ENCODE measurements around the gene SLAIN1. TPM values are rescaled to one million over a fixed set of nuclear protein-coding genes. Genes with fewer than 3 reads are reported as not detected.

SLAIN1 gene
- total RNA-seq, 4 donors from 2014 or later, result 4.8 to 10.4 (median 6.0) TPM

- Histone ChIP-seq H3K9me3 (no peaks in the 10 kb centered on the region), H3K27ac (no peak overlapping the region), H3K4me3 (peak overlapping the region; percentile 88), H3K4me1 (peaks cover 20% of the 10 kb centered on the region), H3K36me3 (no peaks in the 10 kb centered on the region), H3K27me3 (no peaks in the 10 kb centered on the region)
- 0% methylated on average over 4 of the region's 4 CpGs for WGBS
- DNase-seq (ENCODE audit: low spot score in 2 of 2), result no peak
- TF ChIP-seq POLR2AphosphoS5 (IDR thresholded peaks at IDR 0.05) (no peak), POLR2A (IDR thresholded peaks at IDR 0.05) (no peak), EP300 (IDR thresholded peaks at IDR 0.05) (no peak)
- TF ChIP-seq, protein P1, sequence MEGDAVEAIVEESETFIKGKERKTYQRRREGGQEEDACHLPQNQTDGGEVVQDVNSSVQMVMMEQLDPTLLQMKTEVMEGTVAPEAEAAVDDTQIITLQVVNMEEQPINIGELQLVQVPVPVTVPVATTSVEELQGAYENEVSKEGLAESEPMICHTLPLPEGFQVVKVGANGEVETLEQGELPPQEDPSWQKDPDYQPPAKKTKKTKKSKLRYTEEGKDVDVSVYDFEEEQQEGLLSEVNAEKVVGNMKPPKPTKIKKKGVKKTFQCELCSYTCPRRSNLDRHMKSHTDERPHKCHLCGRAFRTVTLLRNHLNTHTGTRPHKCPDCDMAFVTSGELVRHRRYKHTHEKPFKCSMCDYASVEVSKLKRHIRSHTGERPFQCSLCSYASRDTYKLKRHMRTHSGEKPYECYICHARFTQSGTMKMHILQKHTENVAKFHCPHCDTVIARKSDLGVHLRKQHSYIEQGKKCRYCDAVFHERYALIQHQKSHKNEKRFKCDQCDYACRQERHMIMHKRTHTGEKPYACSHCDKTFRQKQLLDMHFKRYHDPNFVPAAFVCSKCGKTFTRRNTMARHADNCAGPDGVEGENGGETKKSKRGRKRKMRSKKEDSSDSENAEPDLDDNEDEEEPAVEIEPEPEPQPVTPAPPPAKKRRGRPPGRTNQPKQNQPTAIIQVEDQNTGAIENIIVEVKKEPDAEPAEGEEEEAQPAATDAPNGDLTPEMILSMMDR (IDR thresholded peaks at IDR 0.05), result no peak
Observed at GRCh38 chr13:77699059-77699680, 1.7 kb downstream of the SLAIN1 start.

DNA sequence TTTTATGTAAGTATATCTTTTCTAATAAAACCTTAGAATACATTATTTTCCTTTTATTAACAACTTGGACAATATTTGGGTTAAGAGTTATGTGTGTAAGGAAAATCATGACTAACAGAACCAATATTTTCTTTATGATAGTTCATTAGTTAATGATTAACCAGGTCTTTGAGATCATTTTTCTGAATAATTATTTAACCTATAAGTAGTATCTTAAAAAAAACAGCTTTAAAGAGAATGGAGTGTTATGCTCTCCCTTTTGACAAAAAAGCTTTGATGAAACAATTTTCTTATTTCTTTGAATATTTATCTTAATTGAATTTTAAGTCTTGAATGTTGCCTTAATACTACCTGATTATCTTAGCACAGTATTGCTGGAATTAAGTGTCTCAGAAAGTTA, 3.8 kb downstream of the SLAIN1 start:
- Histone ChIP-seq H3K4me3 (no peak overlapping the region), H3K27me3 (no peaks in the 10 kb centered on the region), H3K36me3 (no peaks in the 10 kb centered on the region), H3K9me3 (no peaks in the 10 kb centered on the region), H3K4me1 (peaks cover 20% of the 10 kb centered on the region), H3K27ac (no peak overlapping the region)
- DNase-seq (ENCODE audit: low spot score in 2 of 2), result no peak
- TF ChIP-seq POLR2A (IDR thresholded peaks at IDR 0.05), result no peak
- TF ChIP-seq, protein P1 (IDR thresholded peaks at IDR 0.05), result no peak
- no peak for TF ChIP-seq EP300 (IDR thresholded peaks at IDR 0.05)
- no peak for TF ChIP-seq POLR2AphosphoS5 (IDR thresholded peaks at IDR 0.05)

DNA sequence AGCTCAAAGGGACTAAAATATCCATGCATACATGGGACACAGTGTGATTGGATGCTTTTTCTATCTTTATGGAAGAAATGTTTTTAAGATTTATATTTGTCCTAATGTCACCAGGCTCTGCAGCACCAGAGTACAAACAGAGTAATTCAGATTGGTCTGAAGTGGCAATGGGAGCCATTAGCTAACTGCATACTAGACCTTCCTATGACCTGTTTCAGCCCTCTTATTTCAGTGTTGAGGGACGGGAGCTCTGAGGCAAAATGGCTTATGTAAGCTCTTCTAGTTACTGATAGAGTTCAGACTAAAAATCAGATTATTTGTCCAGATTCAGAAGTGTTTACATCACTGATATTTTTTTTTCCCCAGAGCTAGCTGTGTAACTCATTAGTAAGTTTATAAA, 4.9 kb downstream of the SLAIN1 start:
- no peak overlapping the region for H3K4me3 ChIP-seq
- no peak overlapping the region for H3K27ac ChIP-seq
- DNase-seq (ENCODE audit: low spot score in 2 of 2), result no peak
- 75% methylated on average over 1 of the region's 1 CpG for WGBS
- H3K4me1 ChIP-seq, result peaks cover 11% of the 10 kb centered on the region
- TF ChIP-seq POLR2A (IDR thresholded peaks at IDR 0.05), result no peak
- TF ChIP-seq POLR2AphosphoS5 (IDR thresholded peaks at IDR 0.05), result no peak
- TF ChIP-seq, protein P1 (IDR thresholded peaks at IDR 0.05), result no peak
- TF ChIP-seq EP300 (IDR thresholded peaks at IDR 0.05), result no peak
- H3K9me3 ChIP-seq, result no peaks in the 10 kb centered on the region
- H3K27me3 ChIP-seq, result no peaks in the 10 kb centered on the region
- no peaks in the 10 kb centered on the region for H3K36me3 ChIP-seq

- H3K27me3 ChIP-seq, result no peaks in the 10 kb centered on the region
- no peak for DNase-seq (ENCODE audit: low spot score in 2 of 2)
- no peak overlapping the region for H3K4me3 ChIP-seq
- H3K9me3 ChIP-seq, result no peaks in the 10 kb centered on the region
- no peaks in the 10 kb centered on the region for H3K36me3 ChIP-seq
- H3K4me1 ChIP-seq, result peaks cover 8% of the 10 kb centered on the region
- H3K27ac ChIP-seq, result no peak overlapping the region
- no peak for TF ChIP-seq POLR2A (IDR thresholded peaks at IDR 0.05)
- TF ChIP-seq POLR2AphosphoS5 (IDR thresholded peaks at IDR 0.05), result no peak
- TF ChIP-seq, protein P1 (IDR thresholded peaks at IDR 0.05), result no peak
- TF ChIP-seq EP300 (IDR thresholded peaks at IDR 0.05), result no peak
- WGBS, result 84% methylated on average over 5 of the region's 5 CpGs
Observed at GRCh38 chr13:77703408-77703807, 5.9 kb downstream of the SLAIN1 start.

DNA sequence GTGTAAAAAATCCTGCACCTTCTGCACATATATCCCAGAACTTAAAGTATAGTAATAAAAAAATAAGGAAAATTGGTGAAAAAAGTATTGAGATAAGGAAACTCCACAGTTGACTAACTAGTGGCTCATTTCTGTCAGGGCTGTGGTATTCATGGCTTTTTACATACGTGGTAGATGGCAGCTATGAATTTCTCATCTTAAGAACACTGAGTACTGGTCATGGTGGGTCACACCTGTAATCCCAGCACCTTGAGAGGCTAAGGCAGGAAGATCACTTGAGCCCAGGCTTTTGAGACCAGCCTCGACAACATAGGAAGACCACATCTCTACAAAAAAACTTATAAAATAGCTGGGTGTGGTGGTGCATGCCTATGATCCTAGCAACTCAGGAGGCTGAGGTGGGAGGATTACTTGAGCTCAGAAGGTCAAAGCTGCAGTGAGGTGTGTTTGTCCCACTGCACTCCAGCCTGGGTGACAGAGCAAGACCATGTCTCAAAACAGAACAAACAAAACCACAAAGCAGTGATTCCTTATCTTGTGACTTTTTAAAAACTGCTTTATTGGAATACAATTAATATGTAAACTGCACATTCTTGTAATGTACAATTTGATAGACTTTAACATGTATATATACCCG, 16.8 kb downstream of the SLAIN1 start:
- no peaks in the 10 kb centered on the region for H3K9me3 ChIP-seq
- TF ChIP-seq EP300 (IDR thresholded peaks at IDR 0.05) (no peak), POLR2AphosphoS5 (IDR thresholded peaks at IDR 0.05) (no peak), POLR2A (IDR thresholded peaks at IDR 0.05) (no peak)
- TF ChIP-seq, protein P1 (IDR thresholded peaks at IDR 0.05), result no peak
- H3K4me3 ChIP-seq, result no peak overlapping the region
- no peaks in the 10 kb centered on the region for H3K27me3 ChIP-seq
- DNase-seq (ENCODE audit: low spot score in 2 of 2), result no peak
- 91% methylated on average over 3 of the region's 3 CpGs for WGBS
- H3K36me3 ChIP-seq, result no peaks in the 10 kb centered on the region
- no peaks in the 10 kb centered on the region for H3K4me1 ChIP-seq
- H3K27ac ChIP-seq, result no peak overlapping the region

Measured in suprapubic skin (tissue), 4 donors.